D341Med (cell line): ENCODE results near the gene C11orf68.

ENCODE experiments used
- DNase-seq: peaks from one replicate; pipeline ENCODE4 v3.0.0; 2012; ENCODE audit warnings: low spot score

The C11orf68 gene

GRCh38 chr11:65890324-65891218 lies 28.3 kb downstream of the C11orf68 start, which contains the start of gene CCDC85B:
CCDC85B (plus strand) TSS chr11:65890673; CDS start chr11:65890784, 111 bp downstream.
- peak; percentile 94 for DNase-seq

GRCh38 chr11:65888163-65888814 lies 30.6 kb downstream of the C11orf68 start, which contains the start of gene FIBP:
FIBP (minus strand) TSS chr11:65888471; CDS start chr11:65888418, 53 bp downstream.
- peak; percentile 95 for DNase-seq

GRCh38 chr11:65887723-65888162 lies 31.1 kb downstream of the C11orf68 start:
- DNase-seq = peak; percentile 58

GRCh38 chr11:65886826-65887722 lies 31.8 kb downstream of the C11orf68 start:
- no peak for DNase-seq

- DNase-seq = no peak
Measured at GRCh38 chr11:65885808-65886536, 32.9 kb downstream of the C11orf68 start.

- no peak for DNase-seq
Measured at GRCh38 chr11:65885231-65885630, 33.6 kb downstream of the C11orf68 start.

- peak; percentile 86 for DNase-seq
Measured at GRCh38 chr11:65884716-65885092, 34.2 kb downstream of the C11orf68 start.

- no peak for DNase-seq
Measured at GRCh38 chr11:65883786-65884715, 34.8 kb downstream of the C11orf68 start.

- no peak for DNase-seq
Measured at GRCh38 chr11:65883058-65883761, 35.7 kb downstream of the C11orf68 start.

- no peak for DNase-seq
Measured at GRCh38 chr11:65882120-65883057, 36.5 kb downstream of the C11orf68 start.

- no peak for DNase-seq
Measured at GRCh38 chr11:65880844-65881421, 37.9 kb downstream of the C11orf68 start.

GRCh38 chr11:65880027-65880426 lies 38.8 kb downstream of the C11orf68 start:
- DNase-seq = no peak

GRCh38 chr11:65879617-65880016 lies 39.2 kb downstream of the C11orf68 start, which contains the start of gene CTSW:
CTSW (plus strand) TSS chr11:65879837; CDS start chr11:65879855, 18 bp downstream.
- DNase-seq = no peak

GRCh38 chr11:65873318-65874156 lies 45.3 kb downstream of the C11orf68 start:
- peak; percentile 98 for DNase-seq

- DNase-seq = no peak
Measured at GRCh38 chr11:65872586-65873317, 46.1 kb downstream of the C11orf68 start, which contains the start of gene EFEMP2. EFEMP2 (minus strand) TSS chr11:65872800; CDS start chr11:65872354, 446 bp downstream.
